Panc1 (cell line): ENCODE results near the gene MAD1L1.

Experiments used
- CTCF ChIP-seq: fragments of 450-650 bp; IDR thresholded peaks from 2 replicates; pipeline ENCODE4 v1.5.1; 2017; ENCODE audit warnings: mild to moderate bottlenecking
- POLR2AphosphoS5 ChIP-seq: IDR thresholded peaks from 2 replicates; pipeline ENCODE4 v1.6.1; 2012; ENCODE audit warnings: mild to moderate bottlenecking, low read depth, low read length, moderate library complexity
- REST ChIP-seq, 2 experiments: IDR thresholded peaks; 2 replicates each; pipeline ENCODE4 v1.6.1; 2011 to 2012; ENCODE audit warnings: low read depth in 2 of 2, control low read depth in 1 of 2, low read length in 1 of 2, mild to moderate bottlenecking in 1 of 2, moderate library complexity in 1 of 2; ENCODE audit not compliant: insufficient read depth in 1 of 2
- SIN3A ChIP-seq: IDR thresholded peaks from 2 replicates; pipeline ENCODE4 v1.6.1; 2012; ENCODE audit warnings: low read depth, mild to moderate bottlenecking, low read length, moderate library complexity, borderline replicate concordance; ENCODE audit not compliant: insufficient read depth
- TCF7L2 ChIP-seq: IDR thresholded peaks from 2 replicates; pipeline ENCODE4 v1.6.1; 2011; ENCODE audit warnings: mild to moderate bottlenecking, low read depth, low read length, inconsistent platforms

GRCh38 chr7:2205036-2205780 is 27.5 kb downstream of the MAD1L1 start:
- no peak for TF ChIP-seq POLR2AphosphoS5
- no peak for TF ChIP-seq CTCF
- TF ChIP-seq SIN3A, result no peak
- no peak for TF ChIP-seq TCF7L2
- TF ChIP-seq REST (IDR thresholded peaks at IDR 0.05; ENCODE audit: insufficient read depth in 1 of 2, low read depth in 2 of 2, low read length in 1 of 2), result no peak
